GM21381 (cell line): ENCODE measurements around the gene CUL4A.
"Not testable (repeated sequence)": the region's sequence is repeated elsewhere in the genome, so short reads cannot be mapped to it uniquely, and the experiment has no call there.

Source experiments
- ATAC-seq: cut with Tn5 transposase; IDR thresholded peaks from one replicate; pipeline ENCODE4 v1.9.1; 2021; ENCODE audit warnings: mild to moderate bottlenecking, moderate library complexity; ENCODE audit not compliant: unreplicated experiment

Gene CUL4A

DNA sequence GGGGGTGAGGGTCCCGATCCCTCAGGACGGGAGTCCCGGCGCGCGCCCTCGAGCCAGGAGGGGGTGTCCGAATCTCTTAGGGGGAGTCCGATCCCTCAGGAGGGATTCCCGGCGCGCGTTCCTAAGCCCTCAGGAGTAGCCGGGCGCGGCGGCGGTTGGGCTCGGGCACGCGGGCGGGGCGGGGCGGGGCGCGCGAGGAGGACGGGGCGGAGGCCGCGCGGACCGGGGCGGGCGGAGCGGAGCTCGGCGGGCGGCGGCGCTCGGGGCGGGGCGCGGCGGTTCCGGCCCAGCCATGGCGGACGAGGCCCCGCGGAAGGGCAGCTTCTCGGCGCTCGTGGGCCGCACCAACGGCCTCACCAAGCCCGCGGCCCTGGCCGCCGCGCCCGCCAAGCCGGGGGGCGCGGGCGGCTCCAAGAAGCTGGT is at the start of gene CUL4A:
Gene CUL4A (plus strand): TSS at position 278 of the 423 bp plus-strand sequence. CDS start 15 bp downstream, at position 293.
- peak; percentile 45 for ATAC-seq

DNA sequence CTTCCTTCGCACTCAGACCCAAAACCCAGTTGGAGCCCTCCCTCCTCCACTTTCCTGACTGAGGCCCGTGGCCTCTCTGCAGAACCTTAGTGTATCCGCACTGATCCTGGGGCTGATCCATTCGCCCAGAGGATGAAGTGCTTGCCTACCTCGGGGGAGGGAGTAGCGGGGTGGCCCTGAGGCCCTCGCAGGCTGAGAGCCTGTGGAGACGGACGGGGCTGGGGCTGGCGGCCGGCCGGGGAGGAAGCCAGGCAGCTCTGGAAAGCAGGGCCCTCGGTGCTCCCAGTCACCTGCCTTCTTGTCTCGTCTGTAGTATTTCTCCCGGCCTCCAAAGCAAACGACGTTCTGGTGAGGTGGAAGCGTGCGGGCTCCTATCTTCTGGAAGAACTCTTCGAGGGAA is 49.7 kb upstream of the CUL4A start:
- no peak for ATAC-seq

GRCh38 chr13:113160983-113161382 is 48.4 kb upstream of the CUL4A start:
- no peak for ATAC-seq

- ATAC-seq, result no peak
These were observed 48.0 kb upstream of the CUL4A start for GRCh38 chr13:113161433-113161832.

DNA sequence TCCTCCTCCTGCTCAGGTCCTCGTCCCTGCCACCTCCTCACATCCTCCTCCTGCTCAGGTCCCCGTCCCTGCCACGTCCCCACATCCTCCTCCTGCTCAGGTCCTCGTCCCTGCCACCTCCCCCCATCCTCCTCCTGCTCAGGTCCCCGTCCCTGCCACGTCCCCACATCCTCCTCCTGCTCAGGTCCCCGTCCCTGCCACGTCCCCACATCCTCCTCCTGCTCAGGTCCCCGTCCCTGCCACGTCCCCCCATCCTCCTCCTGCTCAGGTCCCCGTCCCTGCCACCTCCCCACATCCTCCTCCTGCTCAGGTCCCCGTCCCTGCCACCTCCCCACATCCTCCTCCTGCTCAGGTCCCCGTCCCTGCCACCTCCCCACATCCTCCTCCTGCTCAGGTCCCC is 47.4 kb upstream of the CUL4A start:
- ATAC-seq, result not testable (repeated sequence)

DNA sequence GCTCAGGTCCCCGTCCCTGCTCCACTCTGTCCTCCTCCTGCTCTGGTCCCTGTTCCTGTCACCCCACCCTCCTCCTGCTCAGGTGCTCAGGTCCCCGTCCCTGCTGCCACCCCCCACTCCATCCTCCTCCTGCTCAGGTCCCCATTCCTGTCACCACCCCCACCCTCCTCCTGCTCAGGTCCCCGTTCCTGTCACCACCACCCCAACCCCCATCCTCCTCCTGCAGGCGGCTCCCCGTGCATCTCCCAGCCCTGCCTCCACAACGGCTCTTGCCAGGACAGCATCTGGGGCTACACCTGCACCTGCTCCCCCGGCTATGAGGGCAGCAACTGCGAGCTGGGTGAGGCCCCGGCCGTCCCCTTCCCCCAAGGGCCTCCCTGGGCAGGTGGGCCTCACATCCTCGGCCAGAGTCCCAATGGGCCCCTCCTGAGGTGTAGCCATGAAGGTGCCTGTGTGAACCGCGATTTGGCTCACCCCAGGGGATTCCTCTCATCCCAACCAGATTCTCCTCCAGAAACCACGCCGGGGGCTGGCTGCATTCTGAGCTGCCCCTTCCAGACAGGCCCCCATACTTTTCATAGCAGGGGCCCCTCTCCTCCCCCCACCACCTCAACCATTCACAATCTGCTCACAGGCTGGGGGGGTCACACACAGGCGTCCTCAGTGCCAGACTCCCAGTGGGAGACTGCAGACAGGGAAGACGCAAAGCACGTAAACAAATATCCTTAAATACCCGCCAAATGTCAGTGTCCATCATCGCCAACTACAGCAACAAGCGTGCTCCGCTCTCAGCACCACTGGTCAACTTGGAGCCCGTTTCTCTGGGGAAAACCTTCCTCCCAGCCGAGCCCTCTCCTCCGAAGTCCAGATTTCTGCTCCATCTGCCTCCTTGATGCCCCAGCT is 46.4 kb upstream of the CUL4A start:
- ATAC-seq, result no peak

DNA sequence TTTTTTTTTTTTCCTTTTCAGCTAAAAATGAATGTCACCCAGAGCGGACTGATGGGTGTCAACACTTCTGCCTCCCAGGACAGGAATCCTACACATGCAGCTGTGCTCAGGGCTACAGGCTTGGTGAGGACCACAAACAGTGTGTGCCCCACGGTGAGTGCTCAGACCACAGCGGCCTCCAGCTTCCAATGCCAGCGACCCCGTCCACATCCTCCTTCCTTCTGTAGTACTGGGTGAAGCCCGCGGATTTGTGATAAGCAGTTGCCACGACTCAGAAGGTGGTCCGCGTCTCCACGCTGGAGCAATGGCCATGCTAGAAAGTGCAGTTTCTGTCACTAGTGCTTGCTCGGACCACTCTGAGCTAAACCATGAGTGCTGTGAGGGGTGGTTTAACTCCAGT is 44.9 kb upstream of the CUL4A start:
- ATAC-seq, result no peak

GRCh38 chr13:113166266-113166665 is 43.1 kb upstream of the CUL4A start:
- ATAC-seq, result no peak

GRCh38 chr13:113166681-113167080 is 42.7 kb upstream of the CUL4A start:
- no peak for ATAC-seq

DNA sequence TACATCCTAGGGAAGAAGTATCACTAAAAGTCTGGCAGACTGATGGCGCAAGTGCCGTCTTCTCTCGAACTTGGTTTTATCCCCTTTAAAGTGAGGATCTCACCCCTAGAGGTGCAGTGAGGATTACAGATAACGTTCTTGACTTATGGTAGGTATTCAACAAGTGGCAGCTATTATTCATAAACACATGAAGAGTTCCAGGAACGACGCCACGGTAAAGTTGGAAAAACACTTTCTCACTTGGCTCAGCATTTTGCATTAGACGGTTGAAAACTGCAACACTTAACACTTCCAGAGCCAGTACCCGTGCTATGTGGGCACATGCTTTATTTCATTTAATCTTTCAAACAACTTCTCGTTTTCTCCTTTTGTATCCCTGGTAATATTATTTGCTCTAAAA is 42.3 kb upstream of the CUL4A start:
- no peak for ATAC-seq

- no peak for ATAC-seq
These were observed 41.8 kb upstream of the CUL4A start for GRCh38 chr13:113167575-113167974.

DNA sequence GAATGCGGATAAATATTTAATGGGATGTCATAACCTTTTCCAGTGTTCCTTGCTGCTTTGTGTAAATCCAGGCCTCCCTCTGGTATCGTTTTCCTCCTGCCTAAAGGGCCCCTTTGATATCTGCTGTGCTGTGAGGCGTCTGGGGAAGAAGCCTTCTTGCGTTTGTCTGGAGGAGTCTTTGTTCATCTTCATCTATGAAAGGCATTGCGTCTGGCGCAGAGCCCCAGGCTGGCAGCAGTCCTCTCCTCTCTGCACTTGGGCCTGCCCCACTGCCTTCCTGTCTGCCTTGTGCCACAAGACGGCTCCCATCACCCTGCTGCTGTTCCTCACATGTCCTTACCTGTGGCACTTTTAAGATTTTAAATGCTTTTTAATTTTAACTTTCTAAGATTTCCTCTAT is 41.2 kb upstream of the CUL4A start:
- ATAC-seq, result no peak

- no peak for ATAC-seq
These were observed 39.8 kb upstream of the CUL4A start for GRCh38 chr13:113169277-113170272.

DNA sequence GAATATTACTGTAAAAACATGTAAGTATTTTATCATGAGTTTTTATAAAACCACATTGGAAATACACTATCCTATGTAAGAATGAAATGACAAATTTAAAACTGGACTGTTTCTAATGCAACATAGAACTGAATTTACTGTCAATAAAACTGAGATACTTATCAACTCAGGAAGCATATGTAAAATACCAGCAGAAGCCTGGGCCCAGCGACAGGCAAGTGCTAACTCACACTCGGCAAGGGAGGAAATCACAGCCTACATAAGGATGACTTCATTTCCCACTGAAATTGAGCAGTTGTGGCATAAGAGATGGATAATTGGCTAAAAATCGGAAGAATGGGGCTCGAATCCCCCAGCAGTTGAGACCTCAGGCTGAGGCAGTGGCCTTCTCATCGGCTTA is 38.9 kb upstream of the CUL4A start:
- ATAC-seq, result no peak

DNA sequence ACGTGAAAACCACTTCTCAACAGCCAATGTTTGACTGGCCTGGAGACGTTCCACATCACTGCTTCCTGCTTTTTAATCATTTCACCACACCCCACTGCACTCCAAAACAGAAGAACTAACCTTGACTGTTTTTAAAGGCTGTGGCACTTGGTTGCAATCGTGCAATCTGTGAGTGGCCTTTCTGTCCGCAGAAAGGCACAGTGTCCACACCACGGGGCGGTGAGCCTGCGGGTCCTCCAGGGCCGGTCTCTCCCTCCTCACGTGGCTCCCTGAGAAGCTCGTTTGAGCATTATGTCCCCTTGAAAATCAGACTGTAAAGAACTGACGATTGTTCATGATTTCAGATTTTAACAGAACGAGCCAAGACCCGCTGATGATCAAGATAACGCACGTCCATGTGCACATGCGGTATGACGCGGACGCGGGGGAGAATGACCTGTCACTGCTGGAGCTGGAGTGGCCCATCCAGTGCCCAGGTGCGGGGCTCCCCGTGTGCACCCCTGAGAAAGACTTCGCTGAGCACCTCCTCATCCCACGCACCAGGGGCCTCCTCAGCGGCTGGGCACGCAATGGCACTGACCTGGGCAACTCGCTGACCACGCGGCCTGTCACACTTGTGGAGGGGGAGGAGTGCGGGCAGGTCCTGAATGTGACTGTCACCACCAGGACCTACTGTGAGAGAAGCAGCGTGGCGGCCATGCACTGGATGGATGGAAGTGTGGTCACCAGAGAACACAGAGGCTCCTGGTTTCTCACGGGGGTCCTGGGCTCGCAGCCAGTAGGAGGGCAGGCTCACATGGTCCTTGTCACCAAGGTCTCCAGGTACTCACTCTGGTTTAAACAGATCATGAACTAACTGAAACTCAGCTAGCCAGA is 37.9 kb upstream of the CUL4A start:
- no peak for ATAC-seq

DNA sequence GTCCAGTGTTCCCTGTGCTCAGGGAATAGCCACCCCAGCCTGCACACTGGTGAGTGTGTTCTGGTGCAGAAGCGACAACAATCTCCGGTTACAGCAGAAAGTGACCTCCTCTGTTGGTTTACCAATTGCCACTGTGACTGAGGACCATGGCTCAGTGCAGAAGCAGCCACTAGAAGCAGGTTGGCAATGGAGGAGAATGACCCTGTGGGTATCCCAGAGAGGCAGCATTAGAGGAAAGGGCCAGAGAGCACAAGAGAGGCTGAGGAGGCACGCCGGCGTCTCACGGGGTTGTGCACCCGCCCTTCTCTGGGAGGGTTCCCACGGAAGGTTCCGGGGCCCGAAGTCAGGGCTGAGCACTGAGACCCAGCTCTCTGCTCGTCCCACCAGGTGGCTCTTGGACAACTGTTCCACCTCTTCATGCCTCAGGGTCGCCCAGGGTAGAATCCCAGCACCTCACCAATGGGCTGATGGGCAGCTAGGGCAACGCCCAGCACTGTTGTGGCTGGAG is 36.9 kb upstream of the CUL4A start:
- no peak for ATAC-seq

DNA sequence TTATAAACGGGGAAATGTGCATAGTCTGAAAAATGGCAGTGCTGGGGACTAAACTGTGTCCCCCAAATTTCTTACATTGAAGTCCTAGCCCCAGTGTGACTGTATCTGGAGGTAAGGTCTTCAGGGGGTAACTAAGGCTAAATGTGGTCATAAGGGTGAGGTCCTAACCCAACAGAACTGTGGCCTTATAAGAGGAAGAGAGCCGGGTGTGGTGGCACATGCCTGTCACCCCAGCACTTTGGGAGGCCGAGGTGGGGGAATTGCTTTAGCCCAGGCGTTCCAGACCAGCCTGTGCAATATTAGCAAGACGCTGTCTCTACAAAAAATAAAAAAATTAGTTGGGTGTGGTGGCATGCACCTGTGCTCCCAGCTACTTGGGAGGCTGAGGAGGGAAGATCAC is 33.1 kb upstream of the CUL4A start:
- no peak for ATAC-seq

DNA sequence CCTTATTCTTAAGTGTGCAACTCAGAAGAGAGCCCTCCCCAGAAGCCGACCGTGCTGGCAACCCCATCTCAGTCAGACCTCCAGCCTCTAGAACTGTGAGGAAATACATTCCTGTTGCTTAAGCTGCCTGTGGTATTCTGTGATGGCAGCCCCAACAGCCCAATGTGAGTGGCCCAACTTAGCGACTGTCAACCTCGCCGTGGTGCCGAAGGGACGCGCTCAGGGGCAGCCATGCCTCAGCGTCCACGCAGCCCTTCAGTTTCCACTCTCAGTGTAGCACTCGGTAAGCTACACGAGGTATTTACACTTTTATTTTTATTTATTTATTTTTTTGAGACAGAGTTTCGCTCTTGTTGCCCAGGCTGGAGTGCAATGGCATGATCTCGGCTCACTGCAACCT is 32.6 kb upstream of the CUL4A start:
- no peak for ATAC-seq

- no peak for ATAC-seq
These were observed 31.1 kb upstream of the CUL4A start for GRCh38 chr13:113178070-113178895.

- ATAC-seq, result no peak
These were observed 30.6 kb upstream of the CUL4A start for GRCh38 chr13:113178896-113179167.
